H4 (cell line): ENCODE data around the gene ZBTB1. TPM values are rescaled to one million over a fixed set of nuclear protein-coding genes. Genes with fewer than 3 reads are reported as not detected.
"Not testable (repeated sequence)": the region's sequence is repeated elsewhere in the genome, so short reads cannot be mapped to it uniquely, and the experiment has no call there.

Source experiments
- DNase-seq: peaks from one replicate; pipeline ENCODE4 v3.0.0-alpha.2; 2015; ENCODE audit warnings: low spot score
- total RNA-seq: library from RNA; depleted of rRNA; stranded (reverse); fragments of >200 nt; shearing (Covaris generic); gene quantifications from 2 replicates; pipeline ENCODE4 v1.2.3, GENCODE V29; 2014; rRNA removed

ZBTB1 gene
- total RNA-seq, 1 experiment from 2014 or later: 34.7 TPM

- DNase-seq: not testable (repeated sequence)
Measured at GRCh38 chr14:64569646-64570045, 65.1 kb downstream of the ZBTB1 start.

GRCh38 chr14:64572386-64573104 lies 68.0 kb downstream of the ZBTB1 start:
- no peak for DNase-seq

DNA sequence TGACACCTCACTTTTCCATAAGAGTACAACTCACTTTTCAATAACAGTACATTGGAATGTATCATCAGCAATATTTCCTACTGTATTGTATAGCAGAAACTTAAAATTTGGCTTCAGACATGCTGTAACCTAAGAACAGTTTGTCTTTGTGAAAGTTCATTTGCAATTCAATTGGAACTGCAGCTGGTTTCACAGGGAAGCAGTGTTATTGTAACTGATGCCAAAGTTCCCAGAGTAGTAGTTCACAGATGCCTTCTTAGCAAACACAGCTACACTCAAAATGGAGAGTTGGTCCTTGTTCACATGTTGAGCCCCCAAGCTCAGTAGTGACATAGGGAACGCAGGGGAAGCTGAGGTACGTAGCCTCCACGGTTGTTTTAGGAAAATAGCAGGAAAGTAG lies 68.5 kb downstream of the ZBTB1 start:
- DNase-seq: no peak

Other genes with a start within 250 kb of the ZBTB1 start
- gene ESR2, start 210.4 kb upstream of the ZBTB1 start, total RNA-seq: 0.10 TPM in 1 of 2 replicates, not detected in the other
- gene MTHFD1, start 116.4 kb upstream of the ZBTB1 start, total RNA-seq: 38.0 and 57.8 TPM in 2 replicates
- gene AKAP5, start 39.3 kb upstream of the ZBTB1 start, total RNA-seq: 0.81 and 1.5 TPM in 2 replicates
- 2.3 and 2.6 TPM in 2 replicates for gene ZBTB25, start 932 bp upstream of the ZBTB1 start, total RNA-seq
- 3.7 and 3.8 TPM in 2 replicates for gene HSPA2, start 36.0 kb downstream of the ZBTB1 start, total RNA-seq
- 0.64 TPM in 1 of 2 replicates, not detected in the other for gene PPP1R36, start 45.2 kb downstream of the ZBTB1 start, total RNA-seq
- 4.6 and 8.9 TPM in 2 replicates for gene PLEKHG3, start 199.7 kb downstream of the ZBTB1 start, total RNA-seq